Dermis blood vessel endothelial cell (primary cell): Measurements from ENCODE around the gene NEDD4. TPM values are rescaled to one million over a fixed set of nuclear protein-coding genes. Genes with fewer than 3 reads are reported as not detected.
"Not testable (repeated sequence)": the region's sequence is repeated elsewhere in the genome, so short reads cannot be mapped to it uniquely, and the experiment has no call there.

Source experiments
- DNase-seq: peaks from one replicate; pipeline ENCODE4 v3.0.0; 2010
- total RNA-seq: library from RNA; depleted of rRNA; stranded (reverse); fragments of >200 nt; gene quantifications from 2 replicates; pipeline ENCODE4 v1.2.3, GENCODE V29; 2014

The NEDD4 gene
- total RNA-seq, 1 donor from 2014 or later = 47.1 TPM

DNA sequence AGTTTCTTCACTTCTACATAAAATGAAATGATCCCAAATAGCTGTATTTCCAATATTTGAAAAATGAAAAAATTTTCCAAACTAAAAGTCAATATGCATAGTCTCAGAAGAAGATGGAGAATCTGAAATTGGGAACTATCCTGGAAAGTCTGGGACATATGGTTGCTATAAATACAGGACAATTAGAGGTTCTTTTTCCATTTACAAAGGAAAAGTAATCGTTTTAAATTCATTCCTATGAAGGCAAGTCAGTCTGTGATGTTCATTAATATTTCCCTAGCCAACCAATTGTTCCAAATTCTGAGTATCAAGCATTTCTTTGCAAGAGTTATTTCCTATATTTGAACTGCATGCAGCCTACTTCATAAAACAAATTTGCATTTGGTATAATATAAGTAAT, 102.2 kb downstream of the NEDD4 start:
- DNase-seq = no peak

GRCh38 chr15:55884223-55884622, 109.2 kb downstream of the NEDD4 start:
- DNase-seq = peak; percentile 66

GRCh38 chr15:55879181-55879580, 114.2 kb downstream of the NEDD4 start:
- DNase-seq = peak; percentile 37

GRCh38 chr15:55873024-55873720, 120.2 kb downstream of the NEDD4 start:
- peak; percentile 49 for DNase-seq

GRCh38 chr15:55872471-55872870, 120.9 kb downstream of the NEDD4 start:
- peak; percentile 26 for DNase-seq

DNA sequence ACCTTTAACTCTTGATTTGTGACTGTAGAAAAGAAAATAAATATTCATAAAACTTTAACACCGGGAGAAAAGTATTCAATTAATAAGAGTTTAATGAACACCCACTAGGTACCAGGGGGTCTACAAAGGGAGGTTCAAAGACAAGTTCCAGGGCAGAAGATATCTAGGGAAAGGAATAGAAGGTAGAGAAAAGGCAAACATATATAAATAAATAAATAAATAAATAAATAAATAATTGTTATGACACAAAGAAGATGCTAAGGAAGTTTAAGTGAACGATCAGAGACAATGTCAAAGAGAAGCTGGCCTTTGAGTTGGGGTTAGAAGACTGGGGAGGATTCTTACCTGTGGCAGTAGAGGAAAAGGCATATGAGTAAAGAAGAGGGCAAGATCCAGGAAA, 123.8 kb downstream of the NEDD4 start:
- DNase-seq = no peak

DNA sequence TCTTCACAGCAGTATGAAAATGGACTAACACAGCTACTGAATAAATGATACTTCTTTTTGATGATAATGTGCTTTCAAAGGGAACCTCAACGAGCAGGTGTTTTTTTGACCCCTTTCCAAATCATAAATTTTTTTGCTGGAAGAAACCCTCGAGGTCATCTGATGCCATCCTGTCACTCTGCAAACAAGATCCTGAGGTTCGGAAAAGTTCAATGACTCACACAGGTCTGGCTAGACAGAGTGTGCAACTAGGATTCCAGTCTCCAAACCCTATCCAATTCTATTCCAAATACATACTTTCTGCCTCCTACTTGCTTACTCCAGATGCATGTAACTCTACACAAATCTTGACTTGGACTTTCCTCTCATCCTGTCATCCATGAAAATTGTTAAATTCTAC, 124.7 kb downstream of the NEDD4 start:
- DNase-seq = peak; percentile 19

- DNase-seq = not testable (repeated sequence)
Observed at GRCh38 chr15:55868291-55868690, 125.1 kb downstream of the NEDD4 start.

GRCh38 chr15:55863911-55864310, 129.5 kb downstream of the NEDD4 start:
- DNase-seq = no peak

- DNase-seq = no peak
Observed at GRCh38 chr15:55861115-55861514, 132.3 kb downstream of the NEDD4 start.

DNA sequence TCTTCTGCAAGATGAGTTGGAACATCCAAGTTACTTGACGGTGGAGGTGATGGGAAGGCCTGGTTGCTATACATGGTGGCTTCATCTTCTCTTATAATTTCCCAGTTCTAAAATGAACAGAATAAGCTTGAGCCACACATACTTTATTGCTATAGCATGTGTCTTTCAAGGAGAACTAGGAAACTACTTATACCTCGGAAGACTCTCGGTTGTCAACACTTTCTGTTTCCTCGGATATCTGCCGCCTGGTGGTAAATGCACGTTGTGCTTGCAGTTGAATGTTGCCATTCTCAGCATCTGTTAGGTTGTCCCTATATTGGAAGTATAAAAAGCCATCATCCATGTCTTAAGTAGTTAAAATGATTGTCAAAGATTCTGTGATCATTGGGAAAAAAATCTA, 132.9 kb downstream of the NEDD4 start:
- DNase-seq = no peak

GRCh38 chr15:55859681-55860080, 133.7 kb downstream of the NEDD4 start:
- DNase-seq = no peak

- DNase-seq = peak; percentile 5
Observed at GRCh38 chr15:55858661-55859060, 134.8 kb downstream of the NEDD4 start.

DNA sequence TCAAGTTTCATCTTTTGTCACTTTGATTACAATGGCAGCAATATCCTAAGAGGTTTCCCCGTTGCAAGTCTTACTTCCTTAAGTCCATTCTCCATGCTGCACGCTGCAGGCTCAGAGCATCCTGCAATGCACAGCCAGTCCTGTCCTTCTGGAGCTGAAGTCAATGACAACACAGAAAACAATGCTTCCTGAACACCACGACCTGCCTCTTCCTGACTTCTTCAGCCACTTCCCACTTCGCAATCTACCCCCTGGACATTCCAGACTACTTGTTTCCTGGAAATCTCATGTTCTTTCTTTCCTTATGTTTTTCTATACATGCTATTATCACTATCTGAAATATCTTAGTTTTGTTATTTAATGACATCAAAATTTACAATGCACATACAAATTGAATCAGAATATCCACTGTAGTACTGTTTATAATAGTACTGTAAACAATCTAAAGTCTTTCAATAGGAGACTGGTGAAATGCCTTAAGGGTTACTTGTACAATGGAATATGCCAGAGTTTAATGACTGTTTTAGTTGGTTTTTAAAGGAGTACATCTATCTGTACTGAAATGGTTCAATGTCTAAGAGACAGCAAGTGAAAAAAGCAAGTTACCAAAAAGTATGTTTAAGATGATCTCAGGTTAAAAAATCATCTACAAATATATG, 136.8 kb downstream of the NEDD4 start:
- peak; percentile 77 for DNase-seq

DNA sequence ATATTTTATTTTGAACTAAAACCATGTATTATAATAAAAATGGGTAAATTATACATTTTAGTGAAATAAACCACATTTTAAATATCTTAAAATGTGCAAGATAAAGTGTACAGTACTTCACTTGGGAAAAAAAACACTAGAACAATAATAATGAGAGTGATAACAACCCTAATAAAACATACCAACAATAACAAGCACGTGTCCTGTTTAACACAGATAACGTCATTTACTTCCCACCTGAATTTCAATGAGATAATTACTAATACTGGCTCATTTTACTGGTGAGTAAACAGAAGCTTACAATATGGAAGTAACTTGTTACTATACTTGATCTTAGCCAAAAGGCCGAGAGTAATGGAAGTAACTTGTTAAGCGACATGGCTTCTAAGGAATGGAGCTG, 140.3 kb downstream of the NEDD4 start:
- DNase-seq = peak; percentile 22

- peak; percentile 87 for DNase-seq
Observed at GRCh38 chr15:55846116-55846707, 147.2 kb downstream of the NEDD4 start.

- DNase-seq = not testable (repeated sequence)
Observed at GRCh38 chr15:55842897-55843296, 150.5 kb downstream of the NEDD4 start.

GRCh38 chr15:55835866-55836265, 157.5 kb downstream of the NEDD4 start:
- DNase-seq = no peak

- no peak for DNase-seq
Observed at GRCh38 chr15:55834331-55834730, 159.1 kb downstream of the NEDD4 start.

GRCh38 chr15:55829826-55830225, 163.6 kb downstream of the NEDD4 start:
- DNase-seq = no peak

- DNase-seq = no peak
Observed at GRCh38 chr15:55827955-55828354, 165.5 kb downstream of the NEDD4 start.

DNA sequence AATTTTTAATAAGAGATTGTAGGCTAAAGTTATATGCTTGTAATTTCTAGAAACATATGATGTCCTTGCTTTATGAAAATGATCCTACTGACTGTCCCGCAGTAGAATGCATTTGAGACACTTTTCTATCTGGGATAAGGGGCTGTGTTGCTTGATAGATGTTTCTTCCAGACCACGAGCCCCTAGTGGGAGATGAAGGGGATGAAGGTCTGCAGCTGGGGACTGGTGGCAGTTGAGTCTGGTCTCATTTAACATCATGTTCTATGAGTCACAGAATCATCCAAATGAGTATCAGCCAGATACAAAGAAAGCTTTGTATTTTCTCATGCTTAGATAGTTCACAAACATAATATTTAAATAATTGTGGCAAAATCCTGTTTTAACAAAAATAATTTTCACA, 166.2 kb downstream of the NEDD4 start:
- no peak for DNase-seq

GRCh38 chr15:55824857-55825613, 168.4 kb downstream of the NEDD4 start:
- DNase-seq = no peak
